Astrocyte (in vitro differentiated cells and primary cell): ENCODE measurements around the gene KRTAP13-2.

Source experiments
- EZH2 ChIP-seq: IDR thresholded peaks from 2 replicates; pipeline ENCODE4 v1.6.1; 2012; ENCODE audit warnings: mild to moderate bottlenecking, low read length, inconsistent platforms; ENCODE audit not compliant: insufficient read depth
- TF ChIP-seq, protein P1 (sequence below): IDR thresholded peaks from 2 replicates; pipeline ENCODE4 v1.5.1; 2011; ENCODE audit warnings: low read depth, mild to moderate bottlenecking, inconsistent platforms, low read length, moderate library complexity; ENCODE audit not compliant: insufficient read depth

DNA sequence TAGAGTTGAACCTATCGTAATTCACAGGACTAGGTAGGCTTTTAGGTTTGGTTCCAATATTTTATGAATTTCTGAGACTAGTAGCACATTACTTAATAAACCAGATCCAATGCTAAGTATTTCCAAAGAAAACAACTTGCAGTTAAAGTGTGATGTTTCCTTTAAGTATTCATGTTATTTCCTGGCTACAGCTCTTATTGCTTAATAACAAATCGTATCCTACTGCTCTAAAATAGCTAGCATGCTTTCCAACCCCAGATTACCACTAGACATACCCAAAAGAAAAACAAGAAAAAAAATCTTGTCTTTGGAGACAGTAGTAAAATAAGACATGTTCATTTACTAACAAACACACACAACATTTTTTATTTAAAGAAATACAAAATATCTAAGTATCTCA, 35.5 kb downstream of the KRTAP13-2 start:
- TF ChIP-seq, protein P1, sequence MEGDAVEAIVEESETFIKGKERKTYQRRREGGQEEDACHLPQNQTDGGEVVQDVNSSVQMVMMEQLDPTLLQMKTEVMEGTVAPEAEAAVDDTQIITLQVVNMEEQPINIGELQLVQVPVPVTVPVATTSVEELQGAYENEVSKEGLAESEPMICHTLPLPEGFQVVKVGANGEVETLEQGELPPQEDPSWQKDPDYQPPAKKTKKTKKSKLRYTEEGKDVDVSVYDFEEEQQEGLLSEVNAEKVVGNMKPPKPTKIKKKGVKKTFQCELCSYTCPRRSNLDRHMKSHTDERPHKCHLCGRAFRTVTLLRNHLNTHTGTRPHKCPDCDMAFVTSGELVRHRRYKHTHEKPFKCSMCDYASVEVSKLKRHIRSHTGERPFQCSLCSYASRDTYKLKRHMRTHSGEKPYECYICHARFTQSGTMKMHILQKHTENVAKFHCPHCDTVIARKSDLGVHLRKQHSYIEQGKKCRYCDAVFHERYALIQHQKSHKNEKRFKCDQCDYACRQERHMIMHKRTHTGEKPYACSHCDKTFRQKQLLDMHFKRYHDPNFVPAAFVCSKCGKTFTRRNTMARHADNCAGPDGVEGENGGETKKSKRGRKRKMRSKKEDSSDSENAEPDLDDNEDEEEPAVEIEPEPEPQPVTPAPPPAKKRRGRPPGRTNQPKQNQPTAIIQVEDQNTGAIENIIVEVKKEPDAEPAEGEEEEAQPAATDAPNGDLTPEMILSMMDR, result no peak
- TF ChIP-seq EZH2, result no peak
